GM23338 (cell line): ENCODE results near the gene GRIN2A.

ENCODE experiments used
- JUNB ChIP-seq: IDR thresholded peaks from one replicate; pipeline ENCODE4 v1.6.1; 2016; ENCODE audit warnings: antibody characterized with exemption; ENCODE audit not compliant: unreplicated experiment
- ZNF462 ChIP-seq: fragments of 250-450 bp; sonication (Bioruptor Pico); IDR thresholded peaks from 2 replicates; pipeline ENCODE4 v1.5.0; 2020; ENCODE audit warnings: mild to moderate bottlenecking, moderate library complexity
- TF ChIP-seq, protein P1 (sequence below): IDR thresholded peaks from one replicate; pipeline ENCODE4 v1.6.1; 2018; ENCODE audit warnings: antibody characterized with exemption; ENCODE audit not compliant: unreplicated experiment

DNA sequence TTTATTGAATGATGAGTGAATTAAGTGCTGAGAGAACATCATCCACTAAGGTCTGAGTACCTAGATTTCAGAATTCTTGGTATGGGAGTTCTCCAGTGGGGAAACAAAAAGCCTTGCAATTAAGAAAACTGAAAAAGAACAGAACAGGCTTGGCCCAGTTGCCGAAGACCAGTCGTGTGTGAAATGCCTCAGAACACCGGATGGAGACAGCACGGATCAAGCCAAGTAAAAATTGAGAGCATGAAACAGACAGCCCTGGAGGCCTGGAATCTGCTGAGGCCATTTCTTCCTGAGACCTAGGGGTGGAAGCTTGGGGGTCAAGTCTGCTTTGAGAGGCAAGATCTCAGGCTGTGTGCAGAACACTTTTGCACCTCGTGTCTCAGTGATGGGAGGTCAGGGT is 43.3 kb downstream of the GRIN2A start:
- TF ChIP-seq ZNF462 (no peak), JUNB (no peak)
- TF ChIP-seq, protein P1, sequence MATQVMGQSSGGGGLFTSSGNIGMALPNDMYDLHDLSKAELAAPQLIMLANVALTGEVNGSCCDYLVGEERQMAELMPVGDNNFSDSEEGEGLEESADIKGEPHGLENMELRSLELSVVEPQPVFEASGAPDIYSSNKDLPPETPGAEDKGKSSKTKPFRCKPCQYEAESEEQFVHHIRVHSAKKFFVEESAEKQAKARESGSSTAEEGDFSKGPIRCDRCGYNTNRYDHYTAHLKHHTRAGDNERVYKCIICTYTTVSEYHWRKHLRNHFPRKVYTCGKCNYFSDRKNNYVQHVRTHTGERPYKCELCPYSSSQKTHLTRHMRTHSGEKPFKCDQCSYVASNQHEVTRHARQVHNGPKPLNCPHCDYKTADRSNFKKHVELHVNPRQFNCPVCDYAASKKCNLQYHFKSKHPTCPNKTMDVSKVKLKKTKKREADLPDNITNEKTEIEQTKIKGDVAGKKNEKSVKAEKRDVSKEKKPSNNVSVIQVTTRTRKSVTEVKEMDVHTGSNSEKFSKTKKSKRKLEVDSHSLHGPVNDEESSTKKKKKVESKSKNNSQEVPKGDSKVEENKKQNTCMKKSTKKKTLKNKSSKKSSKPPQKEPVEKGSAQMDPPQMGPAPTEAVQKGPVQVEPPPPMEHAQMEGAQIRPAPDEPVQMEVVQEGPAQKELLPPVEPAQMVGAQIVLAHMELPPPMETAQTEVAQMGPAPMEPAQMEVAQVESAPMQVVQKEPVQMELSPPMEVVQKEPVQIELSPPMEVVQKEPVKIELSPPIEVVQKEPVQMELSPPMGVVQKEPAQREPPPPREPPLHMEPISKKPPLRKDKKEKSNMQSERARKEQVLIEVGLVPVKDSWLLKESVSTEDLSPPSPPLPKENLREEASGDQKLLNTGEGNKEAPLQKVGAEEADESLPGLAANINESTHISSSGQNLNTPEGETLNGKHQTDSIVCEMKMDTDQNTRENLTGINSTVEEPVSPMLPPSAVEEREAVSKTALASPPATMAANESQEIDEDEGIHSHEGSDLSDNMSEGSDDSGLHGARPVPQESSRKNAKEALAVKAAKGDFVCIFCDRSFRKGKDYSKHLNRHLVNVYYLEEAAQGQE, result no peak
